ENCODE measurements around the gene FANCB. TPM values are rescaled to one million over a fixed set of nuclear protein-coding genes. Genes with fewer than 3 reads are reported as not detected.

The FANCB gene
- total and polyA plus RNA-seq, 2 of the 13 experiments (the other 11 are each of a cell fraction or from before 2014, with no cell fraction given): 1.0 to 5.8 TPM

- peak; percentile 77 for TF ChIP-seq ZNF687 (CRISPR knock-in tag; IDR thresholded peaks at IDR 0.05)
- TF ChIP-seq, protein P1, sequence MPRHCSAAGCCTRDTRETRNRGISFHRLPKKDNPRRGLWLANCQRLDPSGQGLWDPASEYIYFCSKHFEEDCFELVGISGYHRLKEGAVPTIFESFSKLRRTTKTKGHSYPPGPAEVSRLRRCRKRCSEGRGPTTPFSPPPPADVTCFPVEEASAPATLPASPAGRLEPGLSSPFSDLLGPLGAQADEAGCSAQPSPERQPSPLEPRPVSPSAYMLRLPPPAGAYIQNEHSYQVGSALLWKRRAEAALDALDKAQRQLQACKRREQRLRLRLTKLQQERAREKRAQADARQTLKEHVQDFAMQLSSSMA (CRISPR knock-in tag; IDR thresholded peaks at IDR 0.05): no peak
- no peak; the same call in 1 of the 2 replicates for TF ChIP-seq POGZ (CRISPR knock-in tag; IDR thresholded peaks at IDR 0.05)
- no peak for TF ChIP-seq ZNF704 (CRISPR knock-in tag; IDR thresholded peaks at IDR 0.05; ENCODE audit: borderline replicate concordance)
- TF ChIP-seq ZNF772 (CRISPR knock-in tag; IDR thresholded peaks at IDR 0.05): no peak
- TF ChIP-seq LBX2 (CRISPR knock-in tag; IDR thresholded peaks at IDR 0.05; ENCODE audit: borderline replicate concordance): no peak
- TF ChIP-seq ZBTB7A (CRISPR knock-in tag; IDR thresholded peaks at IDR 0.05): no peak
- TF ChIP-seq EP300 (IDR thresholded peaks at IDR 0.05; ENCODE audit: low read depth in 2 of 2, low read length in 2 of 2): no peak
- no peak for TF ChIP-seq EP300 (CRISPR knock-in tag; IDR thresholded peaks at IDR 0.05; ENCODE audit: borderline replicate concordance)
- no peak for TF ChIP-seq RERE (CRISPR knock-in tag; IDR thresholded peaks at IDR 0.05; ENCODE audit: low read depth)
- TF ChIP-seq, protein P2, sequence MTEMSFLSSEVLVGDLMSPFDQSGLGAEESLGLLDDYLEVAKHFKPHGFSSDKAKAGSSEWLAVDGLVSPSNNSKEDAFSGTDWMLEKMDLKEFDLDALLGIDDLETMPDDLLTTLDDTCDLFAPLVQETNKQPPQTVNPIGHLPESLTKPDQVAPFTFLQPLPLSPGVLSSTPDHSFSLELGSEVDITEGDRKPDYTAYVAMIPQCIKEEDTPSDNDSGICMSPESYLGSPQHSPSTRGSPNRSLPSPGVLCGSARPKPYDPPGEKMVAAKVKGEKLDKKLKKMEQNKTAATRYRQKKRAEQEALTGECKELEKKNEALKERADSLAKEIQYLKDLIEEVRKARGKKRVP (CRISPR knock-in tag; IDR thresholded peaks at IDR 0.05): no peak
- TF ChIP-seq FOXO1 (CRISPR knock-in tag; IDR thresholded peaks at IDR 0.05): no peak
- TF ChIP-seq ZNF674 (CRISPR knock-in tag; IDR thresholded peaks at IDR 0.05; ENCODE audit: low read depth): no peak
Measured at GRCh38 chrX:14872851-14873675, at the start of gene FANCB, which contains the start of gene MOSPD2 (continued).
